GM19468 (cell line): Measurements from ENCODE around the gene WDR7.

ENCODE experiments used
- ATAC-seq: cut with Tn5 transposase; IDR thresholded peaks from one replicate; pipeline ENCODE4 v1.9.1; 2021; ENCODE audit warnings: mild to moderate bottlenecking, moderate library complexity, moderate number of reproducible peaks; ENCODE audit not compliant: unreplicated experiment; ENCODE audit errors: extremely low read depth

WDR7 gene

GRCh38 chr18:56921896-56922480 lies 270.8 kb downstream of the WDR7 start:
- peak; percentile 63 for ATAC-seq

- ATAC-seq = no peak
Measured at GRCh38 chr18:56926734-56927133, 275.6 kb downstream of the WDR7 start.

GRCh38 chr18:56927786-56928185 lies 276.6 kb downstream of the WDR7 start:
- ATAC-seq = no peak

- ATAC-seq = no peak
Measured at GRCh38 chr18:56929886-56930285, 278.7 kb downstream of the WDR7 start.

GRCh38 chr18:56933472-56933871 lies 282.3 kb downstream of the WDR7 start:
- ATAC-seq = no peak

- ATAC-seq = no peak
Measured at GRCh38 chr18:56934131-56934530, 283.0 kb downstream of the WDR7 start.

GRCh38 chr18:56934906-56935305 lies 283.7 kb downstream of the WDR7 start:
- ATAC-seq = no peak

- ATAC-seq = no peak
Measured at GRCh38 chr18:56935434-56936040, 284.4 kb downstream of the WDR7 start.

- ATAC-seq = no peak
Measured at GRCh38 chr18:56936457-56936856, 285.3 kb downstream of the WDR7 start.

GRCh38 chr18:56937874-56938430 lies 286.8 kb downstream of the WDR7 start:
- no peak for ATAC-seq

GRCh38 chr18:56945171-56946083 lies 294.3 kb downstream of the WDR7 start:
- ATAC-seq = no peak

- no peak for ATAC-seq
Measured at GRCh38 chr18:56947236-56947635, 296.1 kb downstream of the WDR7 start.

GRCh38 chr18:56952026-56952425 lies 300.9 kb downstream of the WDR7 start:
- ATAC-seq = no peak

GRCh38 chr18:56953428-56954198 lies 302.5 kb downstream of the WDR7 start:
- no peak for ATAC-seq

GRCh38 chr18:56955490-56955889 lies 304.3 kb downstream of the WDR7 start:
- ATAC-seq = no peak

GRCh38 chr18:56959120-56959519 lies 308.0 kb downstream of the WDR7 start:
- no peak for ATAC-seq

- no peak for ATAC-seq
Measured at GRCh38 chr18:56962322-56962721, 311.2 kb downstream of the WDR7 start.

- ATAC-seq = no peak
Measured at GRCh38 chr18:56967035-56967434, 315.9 kb downstream of the WDR7 start.

- no peak for ATAC-seq
Measured at GRCh38 chr18:56973487-56973886, 322.3 kb downstream of the WDR7 start.

GRCh38 chr18:56974141-56974540 lies 323.0 kb downstream of the WDR7 start:
- ATAC-seq = no peak
